ENCODE results near the gene SLC25A33.

DNA sequence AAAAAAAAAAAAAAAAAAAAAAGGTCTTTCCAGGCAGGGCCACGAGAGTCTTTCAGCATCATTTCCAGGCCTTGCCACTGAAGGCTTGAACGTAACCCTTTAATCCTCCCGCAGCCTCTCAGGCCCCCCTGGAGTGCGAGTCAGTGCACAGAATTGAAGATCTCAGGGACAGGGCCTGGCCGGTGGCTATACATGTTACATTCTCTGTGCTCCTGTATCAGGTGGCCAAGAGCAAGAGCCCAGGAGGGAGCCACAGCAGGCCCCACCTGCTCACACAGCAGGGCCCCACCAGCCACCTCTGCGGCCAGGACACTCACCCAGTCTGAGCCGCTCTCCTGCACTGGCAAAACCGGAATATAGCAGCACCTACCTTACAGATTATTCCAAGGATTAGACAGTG is 34.1 kb upstream of the SLC25A33 start:
- no peak for TF ChIP-seq POLR2A (IDR thresholded peaks at IDR 0.05)
- TF ChIP-seq, protein P1, sequence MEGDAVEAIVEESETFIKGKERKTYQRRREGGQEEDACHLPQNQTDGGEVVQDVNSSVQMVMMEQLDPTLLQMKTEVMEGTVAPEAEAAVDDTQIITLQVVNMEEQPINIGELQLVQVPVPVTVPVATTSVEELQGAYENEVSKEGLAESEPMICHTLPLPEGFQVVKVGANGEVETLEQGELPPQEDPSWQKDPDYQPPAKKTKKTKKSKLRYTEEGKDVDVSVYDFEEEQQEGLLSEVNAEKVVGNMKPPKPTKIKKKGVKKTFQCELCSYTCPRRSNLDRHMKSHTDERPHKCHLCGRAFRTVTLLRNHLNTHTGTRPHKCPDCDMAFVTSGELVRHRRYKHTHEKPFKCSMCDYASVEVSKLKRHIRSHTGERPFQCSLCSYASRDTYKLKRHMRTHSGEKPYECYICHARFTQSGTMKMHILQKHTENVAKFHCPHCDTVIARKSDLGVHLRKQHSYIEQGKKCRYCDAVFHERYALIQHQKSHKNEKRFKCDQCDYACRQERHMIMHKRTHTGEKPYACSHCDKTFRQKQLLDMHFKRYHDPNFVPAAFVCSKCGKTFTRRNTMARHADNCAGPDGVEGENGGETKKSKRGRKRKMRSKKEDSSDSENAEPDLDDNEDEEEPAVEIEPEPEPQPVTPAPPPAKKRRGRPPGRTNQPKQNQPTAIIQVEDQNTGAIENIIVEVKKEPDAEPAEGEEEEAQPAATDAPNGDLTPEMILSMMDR (IDR thresholded peaks at IDR 0.05): no peak
